Activated CD4-positive, alpha-beta T cell treated with anti-CD3 and anti-CD28 coated beads, Interleukin-2, amount 10 ng/mL, durations not matched to agents 7 days and 5 days (primary cell): ENCODE data around the gene LZTR1. TPM values are rescaled to one million over a fixed set of nuclear protein-coding genes. Genes with fewer than 3 reads are reported as not detected.

Source experiments
- CTCF ChIA-PET: fragments of 350-600 bp; sonication (Branson Sonifier 250); formaldehyde crosslinking; loops from one replicate; lab custom pipeline; 2021; ENCODE audit warnings: antibody characterized with exemption; lab: Charles Lee
- POLR2A ChIA-PET: fragments of 350-600 bp; sonication (Branson Sonifier 250); formaldehyde crosslinking; loops from one replicate; lab custom pipeline; 2021; ENCODE audit warnings: antibody characterized with exemption; lab: Charles Lee
- DNase-seq: peaks from one replicate; pipeline ENCODE4 v3.0.0-alpha.2; 2020
- H3K27ac Mint-ChIP-seq: one replicate; pipeline ENCODE4 v1.8.0; 2021; ENCODE audit warnings: mild to moderate bottlenecking, moderate library complexity, mixed read lengths
- H3K27me3 Mint-ChIP-seq: one replicate; pipeline ENCODE4 v1.8.0; 2021; ENCODE audit warnings: mixed read lengths
- H3K36me3 Mint-ChIP-seq: one replicate; pipeline ENCODE4 v1.8.0; 2021; ENCODE audit warnings: low read depth, mixed read lengths
- H3K4me1 Mint-ChIP-seq: one replicate; pipeline ENCODE4 v1.8.0; 2021; ENCODE audit warnings: mixed read lengths
- H3K4me3 Mint-ChIP-seq: one replicate; pipeline ENCODE4 v1.8.0; 2021; ENCODE audit warnings: mild to moderate bottlenecking, moderate library complexity, mixed read lengths
- H3K9me3 Mint-ChIP-seq: one replicate; pipeline ENCODE4 v1.8.0; 2021; ENCODE audit warnings: mixed read lengths
- total RNA-seq, 2 experiments: library from RNA; stranded (reverse); gene quantifications; one replicate each; pipeline ENCODE4 v1.2.3, GENCODE V29; 2021

The LZTR1 gene
- total RNA-seq, 2 experiments from 2014 or later: 62.0 to 66.4 TPM

DNA sequence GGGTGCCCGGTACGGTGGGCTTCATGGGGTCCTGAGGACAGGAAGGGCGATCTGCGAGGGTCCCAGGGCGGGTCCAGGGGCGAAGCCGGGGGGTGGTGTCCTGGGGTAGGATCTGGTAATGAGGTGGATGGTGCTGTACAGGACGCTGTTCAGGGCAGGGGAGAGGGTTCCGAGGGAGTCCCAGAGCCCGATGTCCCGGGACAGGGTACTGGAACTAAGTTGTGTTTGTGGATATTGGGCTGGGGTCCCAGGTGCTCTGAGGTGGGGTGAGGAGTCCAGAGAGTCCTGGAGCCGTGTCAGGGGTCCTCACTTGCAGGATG, 426 bp downstream of the LZTR1 start:
- ChIA-PET POLR2A (interaction anchor here (0.6 kb wide), 1 partner anchor 20 kb away, joined by 4 read pairs; no protein-coding TSS in a partner anchor), CTCF (interaction anchor here (0.7 to 1.8 kb wide), 8 partner anchors 8 to 120 kb away, joined by 3 to 7 read pairs (median 3); partner anchors contain the start of gene CRKL)
- Mint-ChIP-seq H3K4me1 (peaks cover 39% of the 10 kb centered on the region), H3K4me3 (peak overlapping the region; percentile 84), H3K27ac (peak overlapping the region; percentile 90), H3K36me3 (peaks cover 12% of the 10 kb centered on the region), H3K9me3 (peaks cover 10% of the 10 kb centered on the region), H3K27me3 (no peaks in the 10 kb centered on the region)
- DNase-seq: no peak

DNA sequence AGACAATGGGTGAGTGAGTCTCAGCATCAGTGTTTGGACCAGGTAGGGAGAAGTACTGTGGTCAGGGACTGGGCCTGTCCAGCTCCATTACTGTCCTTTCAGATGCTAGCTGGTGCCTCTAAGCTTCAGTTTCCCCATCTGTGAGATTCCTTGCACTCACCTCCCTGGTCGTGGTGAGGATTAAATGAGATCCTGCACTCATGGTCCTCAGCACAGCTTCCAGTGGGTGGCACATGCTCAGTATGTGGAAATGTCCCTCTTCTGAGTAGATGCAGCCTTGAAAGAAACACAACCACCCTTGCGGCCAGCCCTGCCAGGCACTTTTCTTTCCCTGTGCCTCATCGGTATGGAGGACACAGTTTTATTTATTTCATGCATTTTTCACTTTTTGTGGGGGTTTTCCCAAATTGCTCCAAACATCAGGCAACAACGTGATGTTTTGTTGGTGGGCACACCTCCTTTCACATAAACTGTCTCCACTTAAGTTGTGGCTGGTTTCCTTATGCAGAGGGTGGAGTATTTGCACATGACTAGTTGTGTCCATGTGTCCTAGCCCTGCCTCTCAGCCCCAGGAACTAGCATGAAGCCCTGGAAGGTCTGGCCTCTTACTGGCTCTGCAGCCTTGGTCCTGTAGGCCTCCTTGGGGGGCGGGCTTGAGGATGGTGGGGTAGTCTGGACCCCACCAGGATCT, 1.1 kb downstream of the LZTR1 start:
- H3K4me1 Mint-ChIP-seq: peaks cover 39% of the 10 kb centered on the region
- peaks cover 8% of the 10 kb centered on the region for H3K9me3 Mint-ChIP-seq
- no peak for DNase-seq
- CTCF ChIA-PET: interaction anchor here (1.8 kb wide), 1 partner anchor 12 kb away, joined by 7 read pairs; no protein-coding TSS in a partner anchor
- H3K27ac Mint-ChIP-seq: peak overlapping the region; percentile 90
- H3K36me3 Mint-ChIP-seq: peaks cover 16% of the 10 kb centered on the region
- no peaks in the 10 kb centered on the region for H3K27me3 Mint-ChIP-seq
- H3K4me3 Mint-ChIP-seq: peak overlapping the region; percentile 84
- POLR2A ChIA-PET: no interaction called here

DNA sequence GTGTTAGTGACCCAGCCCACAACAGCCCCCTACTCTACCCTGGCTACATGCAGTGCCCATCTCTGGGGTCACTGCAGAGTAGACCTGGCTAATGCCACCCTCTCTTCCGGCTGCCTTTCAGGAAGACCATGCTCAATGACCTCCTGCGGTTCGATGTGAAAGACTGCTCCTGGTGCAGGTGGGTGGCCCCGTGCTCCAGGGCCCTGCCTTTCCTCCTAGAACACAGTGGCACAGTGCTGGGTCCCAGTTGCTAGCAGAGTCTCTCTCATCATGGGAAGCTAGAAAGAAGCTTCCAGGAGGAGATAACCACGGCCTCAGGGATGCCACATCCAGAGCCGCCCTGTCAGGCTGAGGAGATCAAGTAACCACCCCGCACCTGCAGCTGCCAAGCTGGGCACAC, 3.6 kb downstream of the LZTR1 start:
- Mint-ChIP-seq H3K4me3 (no peak overlapping the region), H3K27me3 (no peaks in the 10 kb centered on the region), H3K4me1 (peaks cover 33% of the 10 kb centered on the region), H3K9me3 (no peaks in the 10 kb centered on the region), H3K27ac (no peak overlapping the region), H3K36me3 (peaks cover 13% of the 10 kb centered on the region)
- POLR2A ChIA-PET: interaction anchor here (0.6 kb wide), 1 partner anchor 16 kb away, joined by 3 read pairs; no protein-coding TSS in a partner anchor
- DNase-seq: no peak
- CTCF ChIA-PET: interaction anchor here (1.3 kb wide), 1 partner anchor 15 kb away, joined by 3 read pairs; no protein-coding TSS in a partner anchor

DNA sequence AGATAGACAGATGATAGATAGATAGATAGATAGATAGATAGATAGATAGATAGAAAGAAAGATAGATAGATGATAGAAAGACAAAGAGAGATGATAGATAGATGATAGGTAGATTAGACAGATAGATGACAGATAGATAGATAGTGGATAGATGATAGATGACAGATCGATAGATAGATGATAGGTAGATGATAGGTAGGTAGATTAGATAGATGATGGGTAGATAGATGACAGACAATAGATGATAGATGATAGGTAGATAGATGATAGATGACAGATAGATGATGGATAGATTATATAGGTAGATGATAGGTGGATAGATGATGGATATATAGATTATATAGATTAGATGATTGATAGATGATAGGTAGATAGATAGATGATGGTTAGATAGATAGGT, 4.3 kb downstream of the LZTR1 start:
- no peaks in the 10 kb centered on the region for H3K27me3 Mint-ChIP-seq
- no peak overlapping the region for H3K4me3 Mint-ChIP-seq
- no peaks in the 10 kb centered on the region for H3K9me3 Mint-ChIP-seq
- ChIA-PET CTCF (interaction anchor here (1.3 kb wide), 1 partner anchor 14 kb away, joined by 3 read pairs; no protein-coding TSS in a partner anchor), POLR2A (no interaction called here)
- peaks cover 13% of the 10 kb centered on the region for H3K36me3 Mint-ChIP-seq
- H3K27ac Mint-ChIP-seq: no peak overlapping the region
- peaks cover 26% of the 10 kb centered on the region for H3K4me1 Mint-ChIP-seq
- DNase-seq: no peak

DNA sequence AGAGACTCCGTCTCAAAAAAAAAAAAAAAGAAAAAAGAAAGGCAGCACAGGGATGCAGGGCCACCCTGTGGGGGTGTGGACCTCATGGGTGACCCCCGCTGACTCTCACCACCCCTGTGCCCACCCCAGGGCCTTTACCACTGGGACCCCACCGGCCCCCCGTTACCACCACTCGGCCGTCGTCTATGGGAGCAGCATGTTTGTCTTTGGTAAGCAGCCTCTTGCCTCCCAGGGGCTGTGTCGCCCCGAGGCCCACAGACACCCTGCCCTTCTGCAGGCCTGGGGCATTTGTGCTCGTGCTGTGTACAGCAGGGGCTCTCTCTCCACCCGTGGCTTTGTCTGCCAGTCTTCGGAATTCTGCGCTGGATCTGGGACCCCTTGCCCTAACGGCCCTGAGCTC, 5.3 kb downstream of the LZTR1 start:
- ChIA-PET CTCF (no interaction called here), POLR2A (no interaction called here)
- Mint-ChIP-seq H3K4me3 (no peak overlapping the region), H3K4me1 (peaks cover 23% of the 10 kb centered on the region), H3K9me3 (no peaks in the 10 kb centered on the region), H3K36me3 (peaks cover 13% of the 10 kb centered on the region), H3K27me3 (no peaks in the 10 kb centered on the region), H3K27ac (no peak overlapping the region)
- no peak for DNase-seq

DNA sequence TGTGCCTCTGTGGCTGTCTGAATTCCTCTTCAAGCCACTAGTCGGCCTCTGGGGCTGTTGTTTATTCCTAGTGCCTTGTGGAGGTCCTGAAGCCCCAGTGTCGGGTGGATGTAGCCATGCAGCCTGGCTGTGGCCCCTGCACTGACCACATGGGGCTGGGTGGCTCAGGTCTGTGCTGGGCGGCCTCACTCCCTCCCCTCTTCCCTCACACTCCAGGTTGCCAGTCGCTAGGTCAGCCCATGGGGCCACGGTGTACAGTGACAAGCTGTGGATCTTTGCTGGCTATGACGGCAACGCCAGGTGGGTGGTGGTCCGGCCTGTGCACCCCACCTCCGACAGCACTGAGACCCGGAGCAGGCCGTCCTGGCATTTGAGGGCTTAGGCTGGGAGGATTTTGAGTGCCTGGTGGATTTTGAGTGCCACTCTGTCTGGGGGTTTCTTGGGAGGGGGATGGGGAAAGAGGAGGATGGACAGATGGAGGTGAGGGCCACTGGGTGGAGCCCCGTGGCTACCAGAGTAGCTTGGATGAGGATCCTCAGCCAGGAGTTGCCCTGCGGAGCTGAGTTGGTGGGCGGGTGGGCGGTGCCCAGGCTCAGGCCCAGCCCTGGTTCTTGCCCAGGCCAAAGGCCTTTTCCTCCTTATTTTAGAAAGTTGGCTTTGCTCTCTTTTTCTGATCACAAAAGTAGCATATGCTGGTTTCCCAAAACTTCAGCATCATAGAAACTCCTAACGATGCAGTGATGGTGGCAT, 6.7 kb downstream of the LZTR1 start:
- H3K36me3 Mint-ChIP-seq: peaks cover 16% of the 10 kb centered on the region
- DNase-seq: no peak
- CTCF ChIA-PET: interaction anchor here (0.7 kb wide), 1 partner anchor 74 kb away, joined by 7 read pairs; no protein-coding TSS in a partner anchor
- H3K4me1 Mint-ChIP-seq: peaks cover 13% of the 10 kb centered on the region
- POLR2A ChIA-PET: no interaction called here
- no peaks in the 10 kb centered on the region for H3K9me3 Mint-ChIP-seq
- H3K27ac Mint-ChIP-seq: no peak overlapping the region
- H3K4me3 Mint-ChIP-seq: no peak overlapping the region
- H3K27me3 Mint-ChIP-seq: no peaks in the 10 kb centered on the region

DNA sequence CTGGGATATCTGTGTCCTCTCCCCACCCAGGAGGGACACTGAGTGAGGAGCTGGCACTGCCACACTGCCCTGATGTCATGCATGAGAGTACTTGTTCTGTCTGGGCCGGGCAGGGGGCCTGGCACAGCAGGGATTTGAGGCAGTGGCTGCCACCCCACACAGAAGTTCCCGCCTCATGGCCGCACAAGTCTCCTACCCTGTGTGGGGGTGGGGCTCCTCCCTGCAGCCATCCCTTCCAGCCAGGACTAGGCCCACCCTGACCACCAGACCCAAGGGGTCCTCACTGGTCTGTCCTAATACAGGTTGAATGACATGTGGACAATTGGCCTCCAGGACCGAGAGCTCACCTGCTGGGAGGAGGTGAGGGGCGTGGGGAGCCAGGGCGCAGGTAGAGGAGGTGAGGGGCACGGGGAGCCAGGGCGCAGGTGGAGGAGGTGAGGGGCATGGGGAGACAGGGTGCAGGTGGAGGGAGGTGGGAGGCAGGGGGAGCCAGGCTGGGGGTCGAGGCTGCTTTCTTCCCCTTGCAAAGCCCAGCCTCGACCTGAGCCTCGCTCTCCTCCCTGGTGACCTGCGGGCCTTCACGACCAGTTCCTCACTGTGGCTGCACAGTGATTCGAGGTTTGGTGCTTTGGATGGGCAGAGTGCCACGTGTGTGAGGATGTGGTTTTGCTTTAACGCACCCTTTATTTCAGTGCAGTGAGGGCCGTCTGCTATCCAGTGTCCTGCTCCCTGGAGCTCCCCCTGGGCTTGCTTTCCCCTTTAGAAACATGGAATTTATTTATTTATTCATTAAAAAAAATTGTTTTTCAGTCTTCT, 7.4 kb downstream of the LZTR1 start:
- H3K27ac Mint-ChIP-seq: no peak overlapping the region
- H3K36me3 Mint-ChIP-seq: peaks cover 16% of the 10 kb centered on the region
- peaks cover 10% of the 10 kb centered on the region for H3K4me1 Mint-ChIP-seq
- no peaks in the 10 kb centered on the region for H3K9me3 Mint-ChIP-seq
- no peak overlapping the region for H3K4me3 Mint-ChIP-seq
- H3K27me3 Mint-ChIP-seq: no peaks in the 10 kb centered on the region
- no peak for DNase-seq
- ChIA-PET CTCF (interaction anchor here (0.7 to 1.9 kb wide), 2 partner anchors 13 to 73 kb away, joined by 5 to 7 read pairs; partner anchors contain the start of gene THAP7), POLR2A (no interaction called here)

DNA sequence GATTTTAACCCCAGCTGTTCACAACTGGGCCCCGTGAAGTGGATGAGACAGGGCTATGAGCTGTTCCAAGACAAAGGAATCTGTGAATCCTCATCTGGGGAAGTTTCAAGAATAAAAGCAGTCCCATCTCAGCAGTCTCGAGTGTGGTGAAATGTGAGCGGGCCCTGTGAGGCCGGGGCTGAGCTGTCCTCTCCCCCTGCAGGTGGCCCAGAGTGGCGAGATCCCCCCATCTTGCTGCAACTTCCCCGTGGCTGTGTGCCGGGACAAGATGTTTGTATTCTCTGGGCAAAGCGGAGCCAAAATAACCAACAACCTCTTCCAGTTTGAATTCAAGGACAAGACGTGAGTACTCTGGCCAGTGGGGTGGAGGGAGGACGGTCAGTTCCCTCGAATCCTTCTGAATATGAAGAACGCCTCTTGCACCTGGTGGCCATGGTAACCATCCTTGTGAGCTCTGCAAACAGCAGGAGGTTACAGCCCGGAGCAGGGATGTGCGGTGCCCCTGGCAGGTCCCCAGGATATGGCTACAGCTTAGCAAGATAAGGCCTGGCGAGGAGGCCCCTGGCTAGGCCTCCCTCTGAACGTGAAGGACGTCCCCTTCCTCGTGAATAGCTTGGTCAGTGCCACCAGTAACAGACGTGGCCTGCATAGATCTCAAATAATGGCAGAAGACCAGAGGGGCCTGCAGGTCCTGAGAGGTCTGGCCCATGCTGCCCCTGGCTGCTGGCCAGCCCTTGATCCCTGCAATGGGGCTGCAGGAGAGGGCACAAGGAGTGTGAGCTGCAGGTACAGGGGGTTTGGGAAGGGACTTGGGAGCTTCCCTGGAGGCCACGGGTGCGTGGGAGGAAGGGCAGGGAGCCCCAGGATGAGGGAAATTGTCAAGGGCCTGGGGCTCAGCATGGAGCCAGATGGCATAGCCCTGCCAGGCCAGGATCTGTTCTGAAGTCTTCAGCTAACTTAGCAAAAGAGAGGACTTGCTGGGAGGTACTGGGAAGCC, 8.4 kb downstream of the LZTR1 start:
- no peak for DNase-seq
- H3K4me1 Mint-ChIP-seq: peaks cover 10% of the 10 kb centered on the region
- no peak overlapping the region for H3K27ac Mint-ChIP-seq
- H3K27me3 Mint-ChIP-seq: no peaks in the 10 kb centered on the region
- H3K9me3 Mint-ChIP-seq: no peaks in the 10 kb centered on the region
- H3K4me3 Mint-ChIP-seq: no peak overlapping the region
- POLR2A ChIA-PET: no interaction called here
- CTCF ChIA-PET: interaction anchor here (0.9 to 1.9 kb wide), 2 partner anchors 8 to 12 kb away, joined by 3 to 5 read pairs; partner anchors contain the start of genes LZTR1 and THAP7
- H3K36me3 Mint-ChIP-seq: peaks cover 12% of the 10 kb centered on the region

DNA sequence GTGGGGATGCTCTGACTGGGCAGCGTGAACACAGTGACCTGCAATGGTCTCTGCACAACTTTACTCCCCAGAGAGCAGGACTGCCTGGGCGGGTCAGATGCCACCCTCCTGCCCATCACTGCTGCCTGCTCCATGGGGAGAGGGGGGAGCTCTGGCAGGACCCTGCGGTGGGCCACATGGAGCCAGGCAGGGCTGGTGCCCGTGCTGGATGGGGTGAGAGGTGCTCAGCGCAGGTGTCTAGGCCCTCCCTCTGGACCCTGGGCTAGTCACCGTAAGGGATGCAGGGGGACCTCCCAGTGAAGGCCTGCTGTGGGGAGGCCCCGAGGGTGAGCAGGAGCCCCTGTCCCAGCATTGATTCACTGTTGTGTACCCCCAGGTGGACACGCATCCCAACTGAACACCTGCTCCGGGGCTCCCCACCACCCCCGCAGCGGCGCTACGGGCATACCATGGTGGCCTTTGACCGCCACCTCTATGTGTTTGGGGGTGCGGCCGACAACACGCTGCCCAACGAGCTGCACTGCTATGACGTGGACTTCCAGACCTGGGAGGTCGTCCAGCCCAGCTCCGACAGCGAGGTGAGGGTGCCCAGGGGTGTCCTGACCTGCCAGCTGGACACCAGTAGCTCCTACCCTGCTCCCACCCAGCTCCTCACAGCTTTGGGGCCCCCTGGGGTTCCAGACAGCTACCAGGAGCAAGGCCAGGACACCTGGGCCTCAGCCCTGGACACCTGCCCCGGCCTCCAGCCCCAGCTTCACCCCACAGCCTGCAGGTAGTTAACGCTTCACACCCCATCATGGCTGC, 9.4 kb downstream of the LZTR1 start:
- no peak overlapping the region for H3K4me3 Mint-ChIP-seq
- POLR2A ChIA-PET: no interaction called here
- H3K27me3 Mint-ChIP-seq: no peaks in the 10 kb centered on the region

DNA sequence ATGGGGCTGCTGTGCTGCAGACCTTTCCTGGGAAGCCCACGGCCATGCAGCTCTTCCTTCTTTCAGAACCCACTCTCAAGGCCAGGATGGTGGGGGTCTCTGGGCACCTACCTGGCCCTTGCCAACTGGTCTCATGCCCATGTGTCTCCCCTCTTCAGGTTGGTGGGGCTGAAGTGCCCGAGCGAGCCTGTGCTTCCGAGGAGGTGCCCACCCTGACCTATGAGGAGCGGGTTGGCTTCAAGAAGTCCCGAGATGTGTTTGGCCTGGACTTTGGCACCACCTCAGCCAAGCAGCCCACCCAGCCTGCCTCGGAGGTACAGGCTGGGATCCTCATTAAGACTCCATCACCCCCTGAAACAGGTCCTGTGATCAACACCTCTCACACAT, 10.0 kb downstream of the LZTR1 start:
- H3K9me3 Mint-ChIP-seq: no peaks in the 10 kb centered on the region
- DNase-seq: no peak
- peaks cover 10% of the 10 kb centered on the region for H3K4me1 Mint-ChIP-seq
- ChIA-PET CTCF (no interaction called here), POLR2A (no interaction called here)
- H3K4me3 Mint-ChIP-seq: no peak overlapping the region
- no peaks in the 10 kb centered on the region for H3K27me3 Mint-ChIP-seq
- peaks cover 7% of the 10 kb centered on the region for H3K36me3 Mint-ChIP-seq
- no peak overlapping the region for H3K27ac Mint-ChIP-seq

More for the DNA sequence above, 9.4 kb downstream of the LZTR1 start:
- peaks cover 8% of the 10 kb centered on the region for H3K36me3 Mint-ChIP-seq
- DNase-seq: no peak
- no peaks in the 10 kb centered on the region for H3K9me3 Mint-ChIP-seq
- peaks cover 10% of the 10 kb centered on the region for H3K4me1 Mint-ChIP-seq
- H3K27ac Mint-ChIP-seq: no peak overlapping the region
- CTCF ChIA-PET: interaction anchor here (0.9 to 1.9 kb wide), 2 partner anchors 9 to 11 kb away, joined by 3 to 5 read pairs; partner anchors contain the start of genes LZTR1 and THAP7
